HPDE6-E6E7 (cell line): ENCODE results near the gene WAPL.

Experiments used
- DNase-seq: peaks from one replicate; pipeline ENCODE4 v3.0.0; 2011; ENCODE audit warnings: missing footprints; ENCODE audit errors: extremely low spot score

WAPL gene

DNA sequence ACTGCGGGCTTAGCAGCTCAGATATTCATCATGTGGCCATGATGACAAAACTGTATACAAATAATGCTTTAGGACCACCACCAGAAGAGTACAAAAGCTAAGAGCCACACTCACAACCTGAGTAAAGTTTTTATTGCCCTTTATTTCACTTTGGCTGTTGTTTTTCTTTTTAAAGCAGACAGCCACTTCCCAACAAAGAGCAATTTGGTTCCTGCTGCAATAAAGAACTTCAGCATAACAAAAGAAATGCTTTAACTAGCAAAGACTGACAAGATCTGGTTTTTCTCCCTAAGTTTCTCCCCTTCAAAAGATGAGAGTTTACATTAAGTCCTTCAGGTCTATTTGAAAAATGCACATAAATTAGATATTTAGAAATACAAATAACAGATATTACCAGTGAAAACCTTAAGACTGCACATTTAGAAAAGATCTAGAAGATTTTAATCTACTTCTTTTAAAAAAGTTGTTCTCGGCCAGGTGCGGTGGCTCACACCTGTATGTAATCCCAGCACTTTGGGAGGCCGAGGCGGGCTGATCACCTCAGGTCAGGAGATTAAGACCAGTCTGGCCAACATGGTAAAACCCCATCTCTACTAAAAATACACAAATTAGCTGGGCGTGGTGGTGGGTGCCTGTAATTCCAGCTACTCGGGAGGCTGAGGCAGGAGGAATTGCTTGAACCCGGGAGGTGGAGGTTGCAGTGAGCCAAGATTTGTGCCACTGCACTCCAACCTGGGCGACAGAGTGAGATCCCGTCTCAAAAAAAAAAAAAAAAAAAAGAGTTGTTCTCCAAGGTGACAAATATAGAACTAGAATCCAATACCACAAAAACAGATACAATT lies 59.4 kb downstream of the WAPL start:
- no peak for DNase-seq

DNA sequence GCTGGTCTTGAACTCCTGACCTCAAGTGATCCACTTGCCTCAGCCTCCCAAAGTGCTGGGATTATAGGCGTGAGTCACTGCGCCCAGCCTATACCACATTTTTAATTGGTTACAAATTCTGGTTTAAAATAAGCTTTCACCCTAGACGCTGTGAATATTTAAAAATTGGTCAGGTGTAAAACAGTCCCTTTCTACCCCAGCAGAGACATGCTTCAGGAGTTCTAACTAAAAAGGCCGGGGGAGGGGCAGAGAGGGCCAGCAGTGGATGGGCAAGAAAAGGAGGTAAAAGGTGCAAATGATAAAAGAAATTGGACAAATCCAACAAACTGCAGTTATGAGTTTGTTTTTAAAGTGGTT lies 70.0 kb downstream of the WAPL start:
- no peak for DNase-seq

DNA sequence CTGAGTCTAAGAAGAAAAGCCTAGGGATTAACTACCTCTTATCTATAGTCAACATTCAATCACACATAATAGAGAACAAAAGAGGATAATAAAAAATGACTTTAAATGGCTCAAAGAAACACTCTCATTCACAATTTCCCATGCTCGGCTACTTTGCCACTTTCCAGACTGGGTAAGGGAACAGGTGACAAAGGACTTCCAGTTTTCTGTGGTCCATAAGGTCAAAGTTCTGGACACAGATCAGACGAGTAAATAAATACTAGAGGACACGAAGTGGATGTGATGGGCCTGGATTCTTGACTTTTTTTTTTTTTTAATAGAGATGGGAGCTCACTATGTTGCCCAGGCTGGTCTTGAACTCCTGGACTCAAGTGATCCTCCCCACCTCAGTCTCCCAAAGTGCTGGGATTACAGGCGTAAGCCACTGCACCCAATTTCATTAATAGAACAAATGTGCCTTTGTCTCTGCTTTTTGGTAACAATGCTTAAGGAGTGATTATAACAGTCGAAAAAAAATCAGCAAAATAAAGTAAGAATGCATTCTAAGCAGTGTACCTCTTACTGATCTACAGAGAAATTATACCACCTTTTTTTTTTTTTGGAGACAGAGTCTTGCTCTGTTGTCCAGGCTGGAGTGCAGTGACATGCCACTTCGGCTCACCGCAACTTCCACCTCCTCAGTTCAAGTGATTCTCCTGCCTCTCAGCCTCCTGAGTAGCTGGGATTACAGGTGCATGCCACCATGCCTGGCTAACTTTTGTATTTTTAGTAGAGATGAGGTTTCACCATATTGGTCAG lies 70.6 kb downstream of the WAPL start:
- DNase-seq: no peak

DNA sequence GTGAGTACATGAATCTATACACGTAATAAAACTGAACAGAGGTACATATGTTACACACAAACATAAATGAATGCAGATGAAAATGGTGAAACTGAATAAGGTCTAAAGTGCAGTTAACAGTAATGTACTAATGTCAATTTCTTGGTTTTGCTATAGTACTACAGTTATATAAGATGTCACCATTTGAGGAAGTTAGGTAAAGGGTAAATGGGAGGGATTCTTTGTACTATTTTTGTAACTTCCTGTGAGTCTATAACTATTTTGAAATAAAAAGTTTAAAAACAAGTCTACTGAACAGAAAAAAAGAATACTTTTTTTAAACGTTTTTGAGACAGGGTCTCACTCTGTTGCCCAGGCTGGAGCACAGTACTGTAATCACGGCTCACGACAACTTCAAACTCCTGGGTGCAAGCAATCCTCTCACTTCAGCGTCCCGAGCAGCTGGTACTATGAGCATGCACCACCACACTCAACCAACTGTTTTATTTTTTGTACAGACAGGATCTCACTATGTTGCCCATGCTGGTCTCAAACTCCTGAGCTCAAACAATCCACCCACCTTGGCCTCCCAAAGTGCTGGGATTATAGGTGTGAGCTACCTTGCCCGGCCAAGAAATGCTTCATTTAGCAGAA lies 71.5 kb downstream of the WAPL start:
- no peak for DNase-seq

DNA sequence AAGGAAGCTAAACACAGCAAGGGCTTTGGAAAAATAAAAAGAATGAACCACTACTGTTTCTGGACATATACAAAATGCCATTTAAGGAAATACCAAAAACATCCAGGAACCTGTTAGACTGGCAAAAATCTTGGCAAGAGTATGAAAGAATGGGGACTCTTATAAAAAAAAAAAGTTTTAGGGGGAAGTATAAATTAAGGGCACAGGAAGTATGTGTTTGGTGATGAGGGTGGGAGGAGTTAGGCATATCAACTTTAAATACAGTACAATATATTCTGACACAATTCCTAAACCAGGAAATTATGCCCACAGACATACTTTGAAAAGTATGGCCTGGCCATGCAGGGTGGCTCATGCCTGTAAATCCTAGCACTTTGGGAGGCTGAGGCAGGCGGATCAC lies 74.2 kb downstream of the WAPL start:
- no peak for DNase-seq

DNA sequence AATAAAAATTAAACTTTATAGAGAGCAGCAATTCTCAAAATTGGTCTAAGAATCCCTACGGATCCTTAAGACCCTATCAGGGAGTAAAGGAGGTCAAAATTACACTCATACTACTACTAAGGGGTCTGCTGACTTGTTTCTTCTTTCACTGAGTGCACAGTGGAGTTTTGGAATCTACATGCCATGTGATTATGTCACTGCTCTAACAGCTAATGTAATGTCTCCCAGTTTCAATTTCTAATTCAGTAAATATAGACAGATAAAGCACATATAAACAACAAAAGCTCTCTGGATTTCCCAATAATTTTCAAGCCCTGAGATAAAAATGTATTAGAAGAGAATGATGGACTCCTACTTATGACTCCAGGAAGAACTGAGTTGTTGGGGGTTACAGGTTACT lies 74.6 kb downstream of the WAPL start:
- no peak for DNase-seq

DNA sequence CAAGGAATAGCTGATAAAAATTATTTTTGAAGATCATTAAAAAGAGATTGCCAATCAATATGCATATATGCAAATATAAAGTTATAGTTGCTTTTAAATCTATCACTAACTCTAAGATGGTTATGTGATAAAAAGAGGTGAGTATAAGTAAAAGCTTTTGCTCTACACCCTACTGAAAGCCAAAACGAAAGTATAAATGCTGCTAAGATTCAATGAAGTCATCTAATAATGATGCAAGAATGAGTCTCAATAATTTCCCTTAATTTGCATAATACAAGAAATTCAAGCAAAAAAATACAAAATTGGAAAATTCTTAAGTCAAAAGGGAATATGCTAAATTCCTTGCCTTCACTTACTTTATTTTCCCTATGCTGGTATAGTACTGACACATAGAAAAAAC lies 75.2 kb downstream of the WAPL start:
- no peak for DNase-seq

DNA sequence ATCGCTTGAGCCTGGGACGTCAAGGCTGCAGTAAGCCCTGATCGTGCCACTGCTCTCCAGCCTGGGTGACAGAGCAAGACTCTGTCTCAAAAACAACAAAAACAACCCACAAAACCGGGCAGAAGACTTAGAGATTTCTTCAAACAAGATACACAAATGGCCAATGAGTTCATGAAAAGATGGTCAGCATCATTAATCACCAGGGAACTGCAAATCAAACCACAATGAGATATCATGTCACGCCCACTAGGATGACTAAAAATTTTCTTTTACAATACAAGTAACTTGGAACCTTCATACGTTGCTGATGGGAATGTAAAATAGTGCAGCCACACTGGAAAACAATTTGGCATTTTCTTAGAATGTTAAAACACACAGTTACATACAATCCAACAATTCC lies 77.7 kb downstream of the WAPL start:
- DNase-seq: no peak

DNA sequence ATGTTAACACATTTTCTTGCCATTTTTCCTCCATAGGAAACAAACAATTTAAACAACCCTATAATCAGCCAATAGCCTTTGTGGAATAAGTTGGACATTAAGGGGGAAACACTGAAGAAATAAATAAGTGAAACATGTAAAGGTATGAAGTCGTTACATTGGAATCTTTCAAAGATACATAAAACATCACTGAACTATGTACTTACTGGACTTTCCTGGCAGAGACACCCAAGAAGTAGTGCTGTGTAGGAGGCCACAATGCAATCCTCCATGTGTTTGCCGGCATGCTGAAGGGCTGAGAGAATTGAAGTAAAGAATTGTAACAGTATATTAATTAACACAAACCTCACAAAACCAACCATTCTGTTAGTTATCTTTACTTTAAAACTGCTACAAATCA lies 78.5 kb downstream of the WAPL start:
- no peak for DNase-seq

DNA sequence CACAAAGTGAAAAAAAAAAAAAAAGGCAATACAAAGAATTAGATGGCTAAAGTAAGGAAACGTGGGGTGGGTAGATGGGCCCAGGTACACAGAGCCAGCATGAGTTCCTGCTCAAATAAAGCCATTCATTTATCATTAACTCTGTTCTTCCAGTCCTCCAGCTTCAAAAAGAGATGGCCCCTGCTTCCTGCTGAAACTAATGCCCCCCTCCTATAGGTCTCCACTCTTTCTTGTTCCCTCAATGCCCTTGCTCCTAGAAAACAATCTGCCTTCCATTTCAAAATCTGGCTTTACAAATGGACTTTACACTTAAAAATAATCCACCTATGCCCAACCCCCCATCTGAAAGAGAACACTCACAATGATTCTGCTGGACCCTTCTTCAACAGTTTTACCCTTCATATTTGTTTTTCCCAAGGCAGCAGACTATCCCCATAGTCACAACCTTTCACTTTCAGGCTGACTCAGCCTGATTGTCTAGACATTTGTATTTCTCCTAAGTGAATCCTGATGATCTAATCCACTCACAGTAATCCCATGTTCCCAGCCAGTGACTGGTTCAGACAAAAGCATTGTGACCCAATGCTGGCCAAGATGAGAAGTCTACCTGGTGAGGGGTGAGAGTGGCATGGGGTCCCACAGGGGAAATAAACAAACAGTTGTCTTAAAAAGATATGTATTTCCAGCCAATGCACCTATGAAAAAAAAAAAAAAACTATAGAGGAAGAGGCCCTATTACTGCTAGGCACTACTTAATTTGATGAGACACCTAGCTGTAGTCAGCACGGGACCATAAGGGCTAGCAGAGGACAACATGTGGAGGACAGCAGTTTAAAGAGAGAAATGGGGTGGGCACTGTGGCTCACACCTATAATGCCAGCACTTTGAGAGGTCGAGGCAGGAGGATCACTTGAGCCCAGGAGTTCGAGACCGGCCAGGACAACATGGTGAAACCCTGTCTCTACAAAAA lies 80.4 kb downstream of the WAPL start:
- DNase-seq: peak; percentile 44

DNA sequence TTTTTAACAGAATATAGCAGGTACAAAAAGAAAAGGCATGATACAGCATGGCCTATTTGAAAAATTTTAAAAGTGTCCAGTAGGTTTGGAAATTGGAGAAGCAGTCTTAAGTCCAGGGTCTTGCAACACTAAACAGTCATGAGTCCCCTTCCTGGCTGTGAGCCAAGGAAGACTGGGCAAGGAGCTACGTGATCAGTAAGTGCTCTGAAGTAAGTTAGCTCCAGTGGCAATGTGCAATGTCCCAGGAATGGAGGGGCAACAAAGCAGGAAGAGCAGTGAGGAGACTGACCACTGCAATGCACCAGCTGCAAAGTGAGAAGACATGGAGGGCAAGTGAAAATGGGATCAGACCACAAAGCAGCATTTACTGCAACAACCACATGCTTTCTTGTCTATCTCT lies 82.0 kb downstream of the WAPL start:
- no peak for DNase-seq

DNA sequence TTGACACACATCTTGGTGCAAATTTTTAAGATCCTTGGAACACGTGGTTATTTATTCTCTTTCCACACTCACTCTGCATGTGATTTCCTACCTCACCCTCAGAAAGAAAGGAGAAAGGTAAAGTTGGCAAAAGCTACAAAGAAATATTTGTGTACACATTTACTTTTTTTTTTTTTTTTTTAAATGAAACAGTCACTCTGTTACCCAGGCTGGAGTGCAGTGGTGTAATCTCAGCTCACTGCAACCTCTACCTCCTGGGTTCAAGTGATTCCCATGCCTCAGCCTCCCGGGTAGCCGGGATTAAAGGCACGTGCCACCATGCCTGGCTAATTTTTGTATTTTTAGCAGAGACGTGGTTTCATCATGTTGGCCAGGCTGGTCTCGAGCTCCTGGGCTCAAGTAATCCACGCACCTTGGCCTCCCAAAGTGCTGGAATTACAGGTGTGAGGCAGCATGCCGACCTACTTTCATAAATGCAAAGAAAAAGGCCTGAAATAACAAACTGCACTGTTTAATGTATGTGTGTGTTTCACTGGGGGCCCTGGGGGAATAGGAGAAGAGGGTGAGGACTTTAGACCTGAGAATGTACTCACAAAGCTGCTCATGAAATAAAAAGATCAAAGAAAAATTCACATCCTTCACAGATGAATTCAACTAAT lies 83.4 kb downstream of the WAPL start:
- no peak for DNase-seq

DNA sequence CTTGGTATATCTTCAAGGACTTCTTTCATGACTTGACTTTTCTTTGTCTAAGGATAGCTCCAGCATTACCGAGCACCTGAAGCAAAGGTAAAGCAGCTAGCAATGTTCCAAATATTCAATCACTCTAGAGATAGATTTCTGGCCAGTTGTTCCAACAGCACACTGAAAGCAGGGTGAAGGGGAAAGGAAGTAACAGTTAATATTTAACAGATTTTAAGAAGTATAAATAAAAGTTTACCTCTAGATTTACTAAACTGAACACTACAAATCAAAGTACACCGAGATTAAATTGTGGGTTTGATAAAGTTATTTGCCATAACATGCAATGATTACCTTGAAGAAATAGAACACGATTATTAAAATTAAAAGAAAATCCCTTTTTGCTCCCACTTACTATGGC lies 84.1 kb downstream of the WAPL start:
- no peak for DNase-seq

DNA sequence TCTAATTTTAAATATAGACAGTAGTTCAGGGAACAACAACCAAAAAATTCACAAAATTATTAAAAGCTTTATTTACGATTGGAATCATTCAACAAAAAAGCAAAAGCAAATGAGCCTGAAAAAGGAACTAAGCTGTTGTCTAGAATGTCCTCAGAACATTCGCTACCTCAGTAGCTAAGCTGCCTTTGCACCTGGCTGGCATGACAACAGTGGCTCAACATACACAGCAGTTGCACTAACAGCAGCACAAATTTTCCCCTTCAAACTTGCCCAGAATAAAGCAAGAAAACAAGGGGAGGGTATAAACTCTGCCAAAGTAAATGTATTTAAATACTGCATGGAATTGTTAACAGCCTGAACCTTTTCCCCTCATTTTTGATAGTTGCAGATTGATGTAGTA lies 84.6 kb downstream of the WAPL start:
- no peak for DNase-seq

DNA sequence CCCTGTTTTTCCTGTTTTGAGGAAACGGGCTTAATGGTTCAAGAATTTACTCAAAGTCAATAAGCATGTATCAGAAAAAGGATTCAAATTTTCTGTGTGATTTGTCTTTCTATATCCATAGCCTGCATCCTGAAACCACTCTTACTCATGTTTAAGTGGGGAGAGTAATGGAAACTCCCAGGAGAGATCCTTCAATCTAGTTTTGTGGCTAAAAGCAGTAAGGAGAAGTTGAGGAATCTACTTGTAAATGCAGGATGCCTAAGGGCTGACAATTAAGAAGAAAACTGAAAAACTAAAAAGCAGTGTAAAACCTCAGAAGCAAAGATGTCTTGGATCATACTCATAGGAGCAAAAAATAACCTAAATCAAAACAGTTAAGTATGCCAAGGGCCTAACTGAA lies 86.9 kb downstream of the WAPL start:
- no peak for DNase-seq

DNA sequence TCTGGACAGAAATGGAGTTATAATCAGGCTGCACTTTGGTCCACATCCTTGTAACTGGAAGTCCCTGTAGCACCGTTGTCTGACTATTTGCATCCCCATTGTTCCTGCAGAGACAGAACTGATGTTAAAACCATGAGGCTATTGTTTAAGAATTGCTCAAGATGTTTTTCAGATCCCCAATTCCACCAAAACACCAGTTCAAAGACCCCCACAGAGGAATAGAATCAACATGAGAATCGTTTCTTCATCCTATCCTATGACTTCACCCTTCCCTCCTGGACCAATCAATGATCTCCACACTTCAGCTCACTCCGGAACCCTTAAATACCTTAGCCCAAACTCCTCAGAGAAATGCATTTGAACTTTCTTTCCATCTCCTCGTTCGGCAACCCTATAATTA lies 97.9 kb downstream of the WAPL start:
- DNase-seq: no peak

DNA sequence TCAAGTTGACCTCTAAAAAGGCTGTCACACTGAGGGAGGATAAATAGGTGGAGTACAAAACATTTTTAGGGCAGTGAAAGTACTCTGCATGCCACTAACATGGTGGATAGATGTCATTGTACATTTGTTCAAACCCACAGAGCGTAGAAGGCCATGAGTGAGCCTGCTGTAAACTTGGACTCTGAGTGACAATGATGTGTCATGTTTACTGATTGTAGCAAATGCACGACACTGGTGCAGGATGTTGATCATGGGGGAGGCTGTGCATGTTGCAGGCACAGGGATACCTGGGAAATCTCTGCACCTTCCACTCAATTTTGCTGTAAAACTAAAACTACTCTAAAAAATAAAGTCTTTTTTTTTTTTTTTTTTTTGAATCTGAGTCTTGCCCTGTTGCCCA lies 102.5 kb downstream of the WAPL start:
- DNase-seq: no peak

DNA sequence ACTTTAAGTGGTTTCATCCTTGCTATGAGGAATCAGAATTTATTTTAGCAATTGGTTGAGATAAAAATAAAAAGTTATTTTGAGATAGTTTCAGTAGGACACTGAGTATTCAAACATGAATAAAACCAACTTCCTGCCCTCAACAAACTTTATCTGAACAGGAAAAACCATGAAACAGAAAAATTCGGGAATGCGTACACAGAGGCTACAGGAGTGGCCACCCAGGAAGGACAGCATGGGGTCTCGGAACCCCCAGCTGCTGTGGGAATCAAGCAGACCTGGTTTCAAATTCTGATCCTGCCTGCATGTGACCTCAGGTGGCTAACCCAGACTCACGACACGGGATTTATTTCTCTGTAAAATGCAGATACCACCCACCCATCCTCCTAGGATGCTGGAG lies 106.0 kb downstream of the WAPL start:
- DNase-seq: no peak

DNA sequence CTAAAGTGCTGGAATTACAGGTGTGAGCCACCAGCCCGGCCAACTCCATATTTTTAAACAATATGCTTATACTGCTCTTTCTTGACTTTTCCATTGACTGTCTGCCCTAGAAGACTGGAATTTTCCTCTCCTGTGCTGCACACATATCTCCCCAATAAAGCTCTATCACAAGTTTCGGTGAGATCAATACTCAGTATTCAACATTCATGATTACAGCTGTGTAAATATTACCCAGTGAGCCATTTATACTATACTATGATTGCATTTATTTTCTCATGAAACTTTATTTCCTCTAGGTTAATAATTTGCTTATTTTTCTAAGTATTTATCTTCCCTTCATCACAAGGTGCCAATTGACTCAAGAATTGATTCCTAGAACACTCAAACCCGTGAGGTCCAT lies 106.5 kb downstream of the WAPL start:
- DNase-seq: no peak

DNA sequence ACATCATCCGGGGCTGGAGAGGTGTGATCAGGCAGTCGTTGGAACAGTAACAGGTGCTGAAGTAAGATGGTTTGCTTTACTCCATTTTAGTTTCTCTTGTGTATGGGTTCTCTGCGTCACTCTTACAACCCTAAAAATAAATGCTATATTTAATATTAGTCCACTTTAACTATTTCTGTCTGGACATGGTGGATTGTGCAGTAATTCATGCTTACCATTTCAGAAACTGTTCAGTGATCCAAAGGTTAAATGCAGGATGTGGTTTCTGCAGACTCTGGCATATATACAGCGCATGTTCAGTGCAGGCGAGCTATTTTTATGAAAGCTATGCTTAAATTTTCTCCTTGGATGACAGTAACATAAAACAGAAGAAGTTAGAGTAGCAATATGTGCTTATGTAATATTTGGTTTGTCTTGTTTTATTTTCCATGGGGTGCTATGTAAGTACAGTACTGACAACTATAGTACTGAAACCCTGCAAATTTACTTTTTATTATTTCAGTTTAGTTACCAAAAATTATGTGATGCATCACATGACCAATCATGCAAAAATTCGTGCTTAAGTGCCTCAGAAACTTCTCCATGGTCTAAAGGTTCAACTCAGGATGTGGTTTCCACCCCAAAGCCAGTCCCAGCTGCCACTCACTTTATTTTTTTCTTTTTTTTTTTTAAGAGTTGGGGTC lies 108.4 kb downstream of the WAPL start:
- no peak for DNase-seq
